GM19240 (cell line): Measurements from ENCODE around the gene ANKFY1.
"Not testable (repeated sequence)": the region's sequence is repeated elsewhere in the genome, so short reads cannot be mapped to it uniquely, and the experiment has no call there.

Source experiments
- DNase-seq: peaks from one replicate; pipeline ENCODE4 v3.0.0; 2011; ENCODE audit warnings: low spot score; ENCODE audit not compliant: insufficient read length

The ANKFY1 gene

GRCh38 chr17:4159761-4160160 is 104.0 kb downstream of the ANKFY1 start:
- DNase-seq: no peak

- DNase-seq: no peak
Measured at GRCh38 chr17:4157618-4158333, 106.0 kb downstream of the ANKFY1 start.

GRCh38 chr17:4156750-4157381 is 106.9 kb downstream of the ANKFY1 start:
- DNase-seq: no peak

- DNase-seq: no peak
Measured at GRCh38 chr17:4155980-4156620, 107.7 kb downstream of the ANKFY1 start.

GRCh38 chr17:4154201-4154600 is 109.6 kb downstream of the ANKFY1 start:
- DNase-seq: no peak

- DNase-seq: no peak
Measured at GRCh38 chr17:4152471-4152870, 111.3 kb downstream of the ANKFY1 start.

GRCh38 chr17:4150096-4150495 is 113.7 kb downstream of the ANKFY1 start:
- no peak for DNase-seq

GRCh38 chr17:4148611-4149308 is 115.0 kb downstream of the ANKFY1 start:
- DNase-seq: no peak

- no peak for DNase-seq
Measured at GRCh38 chr17:4147751-4148310, 115.9 kb downstream of the ANKFY1 start.

GRCh38 chr17:4146641-4147040 is 117.1 kb downstream of the ANKFY1 start:
- DNase-seq: no peak

GRCh38 chr17:4144422-4144747 is 119.4 kb downstream of the ANKFY1 start:
- DNase-seq: no peak

GRCh38 chr17:4143563-4144421 is 120.0 kb downstream of the ANKFY1 start:
- DNase-seq: peak; percentile 83

GRCh38 chr17:4142107-4142900 is 121.5 kb downstream of the ANKFY1 start:
- no peak for DNase-seq

- no peak for DNase-seq
Measured at GRCh38 chr17:4140125-4140524, 123.7 kb downstream of the ANKFY1 start.

- not testable (repeated sequence) for DNase-seq
Measured at GRCh38 chr17:4138906-4139526, 124.8 kb downstream of the ANKFY1 start.

GRCh38 chr17:4136373-4136772 is 127.4 kb downstream of the ANKFY1 start:
- no peak for DNase-seq

GRCh38 chr17:4135489-4135888 is 128.3 kb downstream of the ANKFY1 start:
- DNase-seq: no peak

- DNase-seq: no peak
Measured at GRCh38 chr17:4134721-4135120, 129.1 kb downstream of the ANKFY1 start.

GRCh38 chr17:4130715-4131114 is 133.1 kb downstream of the ANKFY1 start:
- DNase-seq: no peak

GRCh38 chr17:4127555-4127954 is 136.2 kb downstream of the ANKFY1 start:
- DNase-seq: no peak
